GM21390 (cell line): ENCODE measurements around the gene SPINK1.
A peak's percentile ranks its signal among the peaks of the same experiment; 100 is the strongest.
"Not testable (repeated sequence)": the region's sequence is repeated elsewhere in the genome, so short reads cannot be mapped to it uniquely, and the experiment has no call there.

Experiments used
- ATAC-seq: cut with Tn5 transposase; IDR thresholded peaks from one replicate; pipeline ENCODE4 v1.9.1; 2021; ENCODE audit not compliant: unreplicated experiment

The SPINK1 gene

GRCh38 chr5:147831465-147831864 lies at the start of gene SPINK1:
TSS of gene SPINK1 (minus strand) at chr5:147831671. CDS start at chr5:147831577, 94 bp downstream.
- ATAC-seq: no peak

GRCh38 chr5:147880487-147880886 lies 49.0 kb upstream of the SPINK1 start:
- ATAC-seq: no peak

GRCh38 chr5:147879784-147880183 lies 48.3 kb upstream of the SPINK1 start:
- ATAC-seq: no peak

- no peak for ATAC-seq
Observed at GRCh38 chr5:147878066-147878759, 46.7 kb upstream of the SPINK1 start, which contains the start of gene SCGB3A2. TSS of gene SCGB3A2 (plus strand) at chr5:147878711. CDS start at chr5:147878804, 93 bp downstream.

GRCh38 chr5:147876626-147877025 lies 45.2 kb upstream of the SPINK1 start:
- ATAC-seq: no peak

- ATAC-seq: no peak
Observed at GRCh38 chr5:147876141-147876540, 44.7 kb upstream of the SPINK1 start.

- ATAC-seq: no peak
Observed at GRCh38 chr5:147874910-147875367, 43.5 kb upstream of the SPINK1 start.

GRCh38 chr5:147874118-147874875 lies 42.8 kb upstream of the SPINK1 start:
- ATAC-seq: not testable (repeated sequence)

GRCh38 chr5:147872744-147873435 lies 41.4 kb upstream of the SPINK1 start:
- ATAC-seq: not testable (repeated sequence)

GRCh38 chr5:147871980-147872549 lies 40.6 kb upstream of the SPINK1 start:
- ATAC-seq: not testable (repeated sequence)

GRCh38 chr5:147869892-147870291 lies 38.4 kb upstream of the SPINK1 start:
- ATAC-seq: not testable (repeated sequence)

GRCh38 chr5:147869112-147869511 lies 37.6 kb upstream of the SPINK1 start:
- ATAC-seq: no peak

- no peak for ATAC-seq
Observed at GRCh38 chr5:147863454-147864158, 32.1 kb upstream of the SPINK1 start.

- no peak for ATAC-seq
Observed at GRCh38 chr5:147860641-147861025, 29.2 kb upstream of the SPINK1 start.

- no peak for ATAC-seq
Observed at GRCh38 chr5:147859962-147860640, 28.6 kb upstream of the SPINK1 start.

- no peak for ATAC-seq
Observed at GRCh38 chr5:147858565-147858964, 27.1 kb upstream of the SPINK1 start.

GRCh38 chr5:147857302-147858129 lies 26.0 kb upstream of the SPINK1 start:
- ATAC-seq: peak; percentile 87

GRCh38 chr5:147856801-147857200 lies 25.3 kb upstream of the SPINK1 start:
- no peak for ATAC-seq

GRCh38 chr5:147855774-147856069 lies 24.3 kb upstream of the SPINK1 start:
- ATAC-seq: no peak
